GM10248 (cell line): ENCODE data around the gene KRT75.

ENCODE experiments used
- CTCF ChIA-PET: fragments of 300-600 bp; sonication (Branson Sonifier 250); formaldehyde crosslinking; extraction: SDS; loops from one replicate; lab custom pipeline; 2021; ENCODE audit warnings: antibody characterized with exemption; lab: Yijun Ruan, JAX
- POLR2A ChIA-PET: fragments of 350-650 bp; sonication (Branson Sonifier 250); formaldehyde crosslinking; extraction: SDS; loops from one replicate; lab custom pipeline; 2020; ENCODE audit warnings: antibody characterized with exemption; lab: Yijun Ruan, JAX
- DNase-seq: peaks from one replicate; pipeline ENCODE4 v3.0.0; 2012; ENCODE audit errors: extremely low spot score
- TF ChIP-seq, protein P1 (sequence below): IDR thresholded peaks from 2 replicates; pipeline ENCODE4 v1.5.1; 2012; ENCODE audit warnings: mild to moderate bottlenecking, low read depth; ENCODE audit errors: extremely low read depth, missing control alignments, control extremely low read depth

The KRT75 gene

GRCh38 chr12:52400906-52401305 is 33.3 kb downstream of the KRT75 start:
- ChIA-PET CTCF (interaction anchor here (0.6 to 1.6 kb wide), 4 partner anchors 9 to 484 kb away, joined by 3 to 4 read pairs (median 3); no protein-coding TSS in a partner anchor), POLR2A (no interaction called here)
- TF ChIP-seq, protein P1, sequence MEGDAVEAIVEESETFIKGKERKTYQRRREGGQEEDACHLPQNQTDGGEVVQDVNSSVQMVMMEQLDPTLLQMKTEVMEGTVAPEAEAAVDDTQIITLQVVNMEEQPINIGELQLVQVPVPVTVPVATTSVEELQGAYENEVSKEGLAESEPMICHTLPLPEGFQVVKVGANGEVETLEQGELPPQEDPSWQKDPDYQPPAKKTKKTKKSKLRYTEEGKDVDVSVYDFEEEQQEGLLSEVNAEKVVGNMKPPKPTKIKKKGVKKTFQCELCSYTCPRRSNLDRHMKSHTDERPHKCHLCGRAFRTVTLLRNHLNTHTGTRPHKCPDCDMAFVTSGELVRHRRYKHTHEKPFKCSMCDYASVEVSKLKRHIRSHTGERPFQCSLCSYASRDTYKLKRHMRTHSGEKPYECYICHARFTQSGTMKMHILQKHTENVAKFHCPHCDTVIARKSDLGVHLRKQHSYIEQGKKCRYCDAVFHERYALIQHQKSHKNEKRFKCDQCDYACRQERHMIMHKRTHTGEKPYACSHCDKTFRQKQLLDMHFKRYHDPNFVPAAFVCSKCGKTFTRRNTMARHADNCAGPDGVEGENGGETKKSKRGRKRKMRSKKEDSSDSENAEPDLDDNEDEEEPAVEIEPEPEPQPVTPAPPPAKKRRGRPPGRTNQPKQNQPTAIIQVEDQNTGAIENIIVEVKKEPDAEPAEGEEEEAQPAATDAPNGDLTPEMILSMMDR, result no peak
- no peak for DNase-seq

DNA sequence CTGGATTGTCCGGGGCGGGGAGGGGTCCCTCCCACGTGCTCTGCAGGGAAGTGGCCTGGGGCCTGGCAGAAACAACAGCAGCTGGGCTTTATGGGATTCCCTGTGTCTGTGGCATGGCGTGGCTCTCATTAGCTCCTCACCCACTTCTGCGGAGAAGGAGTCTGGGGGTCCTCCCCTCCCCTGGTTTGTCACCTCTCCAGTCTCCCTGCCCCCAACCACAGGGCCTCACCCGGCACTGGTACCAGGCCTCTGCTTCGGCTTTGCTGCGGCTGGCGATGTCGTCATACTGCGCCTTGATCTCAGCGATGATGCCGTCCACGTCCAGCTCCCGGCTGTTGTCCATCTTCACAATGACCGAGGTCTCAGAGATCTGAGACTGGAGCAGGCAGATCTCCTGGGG is 34.4 kb downstream of the KRT75 start:
- ChIA-PET CTCF (interaction anchor here (1.5 to 1.6 kb wide), 2 partner anchors 25 to 480 kb away, joined by 3 to 4 read pairs; no protein-coding TSS in a partner anchor), POLR2A (no interaction called here)
- DNase-seq, result no peak
- TF ChIP-seq, protein P1, result no peak

DNA sequence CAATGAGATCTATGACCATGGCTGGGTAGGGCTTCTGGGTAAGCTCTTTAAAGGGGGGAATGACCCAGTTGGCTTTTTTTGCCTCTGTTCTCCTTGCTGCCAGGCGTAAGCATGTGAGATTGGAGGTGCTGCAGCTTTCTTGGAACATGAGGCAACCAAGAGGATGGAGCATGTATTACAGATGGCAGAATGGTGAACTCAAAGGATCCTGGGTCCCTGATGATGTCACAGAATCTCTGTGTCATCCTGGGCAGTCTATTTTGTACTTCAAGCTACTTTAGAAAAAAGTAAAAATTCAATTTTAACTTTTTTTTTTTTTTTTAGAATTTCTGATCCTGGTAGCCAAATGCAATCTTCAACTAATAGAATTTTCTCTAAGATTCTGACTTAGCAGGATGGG is 36.0 kb downstream of the KRT75 start:
- ChIA-PET CTCF (interaction anchor here (1.2 kb wide), 1 partner anchor 10 kb away, joined by 3 read pairs; no protein-coding TSS in a partner anchor), POLR2A (no interaction called here)
- TF ChIP-seq, protein P1, result no peak
- DNase-seq, result no peak

GRCh38 chr12:52396656-52397055 is 37.5 kb downstream of the KRT75 start:
- ChIA-PET CTCF (no interaction called here), POLR2A (no interaction called here)
- TF ChIP-seq, protein P1, result no peak
- DNase-seq, result no peak

GRCh38 chr12:52395761-52396434 is 38.3 kb downstream of the KRT75 start:
- ChIA-PET CTCF (interaction anchor here (0.6 to 1.5 kb wide), 3 partner anchors 9 to 117 kb away, joined by 3 to 4 read pairs (median 4); no protein-coding TSS in a partner anchor), POLR2A (no interaction called here)
- no peak for DNase-seq
- TF ChIP-seq, protein P1, result no peak

- TF ChIP-seq, protein P1, result no peak
- CTCF ChIA-PET, result interaction anchor here (1.0 to 1.5 kb wide), 6 partner anchors 13 to 240 kb away, joined by 3 to 4 read pairs (median 3); no protein-coding TSS in a partner anchor
These were observed 39.2 kb downstream of the KRT75 start for GRCh38 chr12:52394836-52395405.

More at GRCh38 chr12:52394836-52395405, 39.2 kb downstream of the KRT75 start:
- POLR2A ChIA-PET, result no interaction called here
- DNase-seq, result no peak
